K562 (cell line): Measurements from ENCODE around the gene LGALS14. TPM values are rescaled to one million over a fixed set of nuclear protein-coding genes. Genes with fewer than 3 reads are reported as not detected.

ENCODE experiments used
- ATAC-seq: fragments of 200-7000 bp; cut with Tn5 transposase; 3 replicates; pipeline ENCODE4 v1.9.1; 2020; ENCODE audit warnings: moderate library complexity
- BruUV-seq: library from RNA; stranded (reverse); fragments of 400-500 nt; replicated peaks from 2 replicates; lab custom pipeline; 2021; lab: Mats Ljungman, UMichigan
- CTCF ChIA-PET: fragments of 300-600 bp; formaldehyde crosslinking; extraction: SDS; loops from one replicate; lab custom pipeline; 2021; ENCODE audit warnings: low intra/inter-chr PET ratio; lab: Yijun Ruan, JAX
- POLR2A ChIA-PET: fragments of 300-600, 350-650 bp; sonication (Branson Sonifier 250); formaldehyde crosslinking; extraction: SDS; loops from one replicate; lab custom pipeline; 2021; ENCODE audit warnings: antibody characterized with exemption, inconsistent platforms; lab: Yijun Ruan, JAX
- DNase-seq, 4 experiments: peaks; one replicate each; pipeline versions ENCODE4 v3.0.0 to v3.0.0-alpha.2; 2011 to 2018; ENCODE audit warnings: low spot score in 3 of 4, mixed read lengths in 3 of 4; ENCODE audit errors: extremely low read depth in 1 of 4
- FAIRE-seq: peaks from 2 replicates; lab custom pipeline; 2011; peaks lifted over from hg19 to GRCh38; lab: Jason Lieb, UNC
- H2AFZ ChIP-seq: 2 replicates; pipeline ENCODE4 v1.6.0; 2011; ENCODE audit warnings: low read depth, low read length, control low read depth, inconsistent platforms
- H3K27ac ChIP-seq: fragments of 200-600 bp; 3 replicates; pipeline ENCODE4 v1.8.0; 2011; ENCODE audit warnings: low read depth, mild to moderate bottlenecking, control low read depth, inconsistent platforms, low read length, moderate library complexity, mixed read lengths; ENCODE audit errors: extremely low read depth
- H3K27me3 ChIP-seq, 2 experiments: fragments of 300-600 bp in 1 of 2; 2 replicates in 1 of 2; 3 replicates in 1 of 2; pipeline versions ENCODE4 v1.6.0 to v1.8.0; 2011; ENCODE audit warnings: inconsistent platforms in 2 of 2, low read length in 2 of 2, mild to moderate bottlenecking in 1 of 2, mixed read lengths in 1 of 2, moderate library complexity in 1 of 2; ENCODE audit not compliant: control insufficient read depth in 2 of 2, insufficient read depth in 2 of 2
- H3K36me3 ChIP-seq: fragments of 300-600 bp; 3 replicates; pipeline ENCODE4 v1.8.0; 2011; ENCODE audit warnings: mild to moderate bottlenecking, low read length, inconsistent platforms; ENCODE audit not compliant: control insufficient read depth, insufficient read depth
- H3K4me1 ChIP-seq, 2 experiments: fragments of 200-600 bp in 1 of 2; replicated peaks in 1 of 2; 2 replicates in 1 of 2; 3 replicates in 1 of 2; pipeline versions ENCODE4 v1.5.1 to v1.8.0; 2011; ENCODE audit warnings: inconsistent platforms in 2 of 2, low read length in 2 of 2, mild to moderate bottlenecking in 1 of 2, mixed read lengths in 1 of 2, moderate library complexity in 1 of 2; ENCODE audit not compliant: control insufficient read depth in 2 of 2, insufficient read depth in 2 of 2
- H3K4me2 ChIP-seq: 2 replicates; pipeline ENCODE4 v1.6.1; 2011; ENCODE audit warnings: low read length, control low read depth, inconsistent platforms, mixed read lengths; ENCODE audit not compliant: insufficient read depth
- H3K4me3 ChIP-seq: fragments of 200-600 bp; sonication (generic), shearing (Covaris generic); 2 replicates; pipeline ENCODE4 v1.5.1; 2016; ENCODE audit warnings: control low read depth, inconsistent platforms
- H3K79me2 ChIP-seq: fragments of 200-600 bp; 3 replicates; pipeline ENCODE4 v1.8.0; 2011; ENCODE audit warnings: low read length, inconsistent platforms; ENCODE audit not compliant: control insufficient read depth, insufficient read depth
- H3K9ac ChIP-seq, 2 experiments: 2 replicates each; pipeline versions ENCODE4 v1.6.0 to v1.6.1; 2011; ENCODE audit warnings: low read depth in 2 of 2, low read length in 2 of 2, control low read depth in 1 of 2, inconsistent platforms in 1 of 2, mild to moderate bottlenecking in 1 of 2, mixed read lengths in 1 of 2; ENCODE audit not compliant: insufficient read depth in 1 of 2
- H3K9me1 ChIP-seq: one replicate; pipeline ENCODE4 v1.6.0; 2011; ENCODE audit warnings: inconsistent platforms, mild to moderate bottlenecking, low read length, moderate library complexity; ENCODE audit not compliant: control insufficient read depth, insufficient read depth
- H3K9me3 ChIP-seq: replicated peaks from 2 replicates; pipeline ENCODE4 v1.5.1; 2011; ENCODE audit warnings: low read depth, low read length, inconsistent platforms; ENCODE audit not compliant: control insufficient read depth, insufficient read depth
- H4K20me1 ChIP-seq: replicated peaks from 2 replicates; pipeline ENCODE4 v1.6.1; 2011; ENCODE audit warnings: low read length, inconsistent platforms, mixed read lengths; ENCODE audit not compliant: control insufficient read depth, insufficient read depth
- FOXJ2 ChIP-seq: fragments of 200-800 bp; sonication (Bioruptor generic); IDR thresholded peaks from 2 replicates; pipeline ENCODE4 v1.6.1; 2016; ENCODE audit warnings: missing genetic modification characterization, missing compliant biosample characterization
- GABPB1 ChIP-seq: sonication (generic); formaldehyde crosslinking; IDR thresholded peaks from 2 replicates; pipeline ENCODE4 v1.8.0; 2022; ENCODE audit warnings: mild to moderate bottlenecking, missing genetic modification reagents
- GTF2F1 ChIP-seq: IDR thresholded peaks from 2 replicates; pipeline ENCODE4 v1.6.1; 2011; ENCODE audit warnings: low read depth, low read length, improper control_type of control experiment
- HDAC1 ChIP-seq, 2 experiments: fragments of 450-650 bp; IDR thresholded peaks; 2 replicates each; pipeline ENCODE4 v1.6.1; 2016 to 2017; ENCODE audit warnings: inconsistent platforms in 1 of 2, mild to moderate bottlenecking in 1 of 2, moderate library complexity in 1 of 2
- HNRNPLL ChIP-seq: fragments of 200-400 bp; formaldehyde crosslinking; IDR thresholded peaks from 2 replicates; pipeline ENCODE4 v1.6.1; 2017; ENCODE audit warnings: low read length, low read depth, mild to moderate bottlenecking; ENCODE audit not compliant: poor library complexity, severe bottlenecking
- ID3 ChIP-seq, 2 experiments: fragments of 250-450 bp in 1 of 2; fragments of 450-650 bp in 1 of 2; sonication (Bioruptor Pico) in 1 of 2; IDR thresholded peaks; 2 replicates each; pipeline versions ENCODE4 v1.6.1 to v1.8.0; 2016 to 2021; ENCODE audit warnings: mild to moderate bottlenecking in 2 of 2, moderate library complexity in 2 of 2, missing compliant biosample characterization in 1 of 2, missing genetic modification characterization in 1 of 2
- ILF3 ChIP-seq: fragments of 450-650 bp; IDR thresholded peaks from 2 replicates; pipeline ENCODE4 v1.6.1; 2018; ENCODE audit warnings: antibody characterized with exemption, mild to moderate bottlenecking, moderate library complexity, borderline replicate concordance
- KAT2B ChIP-seq: IDR thresholded peaks from one replicate; pipeline ENCODE4 v1.6.1; 2012; ENCODE audit warnings: low read depth, mild to moderate bottlenecking, control low read depth, inconsistent platforms, low read length, moderate library complexity
- KAT8 ChIP-seq: fragments of 450-650 bp; IDR thresholded peaks from 2 replicates; pipeline ENCODE4 v1.6.1; 2016; ENCODE audit warnings: low read depth, mild to moderate bottlenecking
- KLF13 ChIP-seq: fragments of 450-650 bp; IDR thresholded peaks from 2 replicates; pipeline ENCODE4 v1.6.1; 2016; ENCODE audit warnings: missing genetic modification characterization, low read depth, mild to moderate bottlenecking, missing compliant biosample characterization, moderate library complexity, borderline replicate concordance
- L3MBTL2 ChIP-seq: fragments of 450-650 bp; IDR thresholded peaks from 2 replicates; pipeline ENCODE4 v1.6.1; 2016; ENCODE audit warnings: mild to moderate bottlenecking, moderate library complexity
- MAFK ChIP-seq: IDR thresholded peaks from 2 replicates; pipeline ENCODE4 v1.6.1; 2011; ENCODE audit warnings: low read length, improper control_type of control experiment
- MCM3 ChIP-seq: fragments of 450-650 bp; IDR thresholded peaks from 2 replicates; pipeline ENCODE4 v1.6.1; 2016
- POLR2A ChIP-seq: fragments of 450-650 bp; conservative IDR thresholded peaks from 2 replicates; pipeline ENCODE4 v1.6.1; 2016
- SMAD1 ChIP-seq: fragments of 150-350 bp; IDR thresholded peaks from 2 replicates; pipeline ENCODE4 v1.6.1; 2014; ENCODE audit warnings: low read length, low read depth; ENCODE audit not compliant: partially characterized antibody
- TAF9B ChIP-seq: fragments of 450-650 bp; IDR thresholded peaks from 2 replicates; pipeline ENCODE4 v1.6.1; 2018; ENCODE audit warnings: mild to moderate bottlenecking; ENCODE audit not compliant: partially characterized antibody
- TGIF2 ChIP-seq: sonication (generic); formaldehyde crosslinking; IDR thresholded peaks from 2 replicates; pipeline ENCODE4 v1.8.1; 2022; ENCODE audit warnings: mild to moderate bottlenecking, missing genetic modification reagents, moderate library complexity
- ZNF239 ChIP-seq: fragments of 250-450 bp; sonication (Bioruptor Pico); IDR thresholded peaks from 2 replicates; pipeline ENCODE4 v1.4.0; 2020; ENCODE audit warnings: mild to moderate bottlenecking
- ZNF408 ChIP-seq: fragments of 250-450 bp; sonication (Bioruptor Pico); IDR thresholded peaks from 2 replicates; pipeline ENCODE4 v1.4.0; 2020; ENCODE audit warnings: low read depth, mild to moderate bottlenecking, moderate library complexity
- WGBS: fragments of 100-300 bp; shearing (Covaris generic); methylation state at CpG from one replicate; pipeline ENCODE4 v1.1.6; 2016; ENCODE audit warnings: low coverage, mixed read lengths; ENCODE audit not compliant: insufficient coverage; ENCODE audit errors: missing lambda C conversion rate; 5-methylcytosine and 5-hydroxymethylcytosine counted together
- in situ Hi-C: fragments of 300-500 bp; cut with MboI; formaldehyde crosslinking; loops from 4 replicates; pipeline ENCODE4 v1.15.0; 2018; ENCODE audit warnings: inconsistent platforms, mixed read lengths
- intact Hi-C: fragments of 100-400 bp; cut with micrococcal nuclease; formaldehyde crosslinking; loops from 2 replicates; pipeline ENCODE4 v1.14.2; 2022
- polyA plus RNA-seq, 8 experiments: library from polyadenylated mRNA; depleted of rRNA in 4 of 8; stranded (reverse) in 5 of 8; unstranded in 3 of 8; fragments of >200 nt; fragmentation: Nextera tagmentation in 2 of 8; fragmentation: Illumina TruSeq in 1 of 8; extraction: Ambion mirVana in 2 of 8; extraction: Trizol in 1 of 8; gene quantifications; 2 replicates each; pipeline versions ENCODE4 v1.2.1 to v1.2.3, GENCODE V29; 2011 to 2014; ENCODE audit warnings: inconsistent platforms in 1 of 8, missing spikeins in 1 of 8
- total RNA-seq, 7 experiments: library from RNA; depleted of rRNA in 6 of 7; stranded (reverse); fragments of >200 nt in 6 of 7; fragmentation: Illumina TruSeq in 2 of 7; extraction: Trizol in 2 of 7; gene quantifications; 2 replicates each; pipeline versions ENCODE4 v1.2.1 to v1.2.3, GENCODE V29; 2011 to 2021; ENCODE audit warnings: low replicate concordance in 1 of 7
- TF ChIP-seq, protein P1 (sequence below): fragments of 250-450 bp; sonication (Bioruptor Pico); IDR thresholded peaks from 2 replicates; pipeline ENCODE4 v1.6.1; 2021; ENCODE audit warnings: mild to moderate bottlenecking

The LGALS14 gene
- total and polyA plus RNA-seq, 9 of the 15 experiments (the other 6 are each of a cell fraction or from before 2014, with no cell fraction given): not detected

DNA sequence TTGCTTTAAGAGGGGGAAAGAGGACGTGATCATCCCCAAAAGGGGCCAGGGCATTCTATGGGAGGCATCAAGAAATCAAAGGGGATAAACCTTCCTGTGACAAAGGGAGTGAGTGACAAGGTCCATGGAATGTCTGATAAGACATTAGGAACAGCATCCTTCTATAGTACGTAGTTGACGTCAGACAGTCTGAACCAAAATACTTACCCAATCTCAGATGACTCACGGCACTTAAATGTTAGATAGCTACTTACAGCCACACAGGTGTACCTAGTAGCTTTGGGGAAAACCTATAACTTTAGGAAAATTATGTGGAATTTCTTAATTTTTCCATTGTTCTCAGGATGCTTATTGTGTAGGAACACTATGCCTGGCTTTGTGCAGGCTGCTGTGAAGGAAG lies 43.6 kb upstream of the LGALS14 start:
- in situ Hi-C loops: no loop called here
- H3K27me3 ChIP-seq: no peaks in the 10 kb centered on the region; a peak in 2 of 5 replicates
- POLR2A ChIA-PET: no interaction called here

GRCh38 chr19:39661565-39661964 lies 42.7 kb upstream of the LGALS14 start:
- Histone ChIP-seq H3K9ac (no peak overlapping the region), H3K27me3 (no peaks in the 10 kb centered on the region; a peak in 2 of 5 replicates), H3K27ac (no peak overlapping the region), H3K9me3 (no peaks in the 10 kb centered on the region), H3K9me1 (no peaks in the 10 kb centered on the region), H3K4me3 (no peak overlapping the region), H4K20me1 (no peaks in the 10 kb centered on the region), H2AFZ (no peak overlapping the region), H3K4me1 (no peaks in the 10 kb centered on the region), H3K4me2 (no peak overlapping the region), H3K79me2 (no peaks in the 10 kb centered on the region), H3K36me3 (no peaks in the 10 kb centered on the region)
- ChIA-PET POLR2A (no interaction called here), CTCF (no interaction called here)
- no peak for FAIRE-seq
- DNase-seq: no peak
- TF ChIP-seq KLF13 (tag) (no peak), ZNF408 (no peak), HNRNPLL (no peak), MCM3 (no peak), KAT2B (no peak), GABPB1 (CRISPR knock-in tag) (no peak), ZNF239 (CRISPR knock-in tag) (no peak), SMAD1 (no peak), GTF2F1 (no peak), HDAC1 (IDR thresholded peaks at IDR 0.05) (no peak), ID3 (CRISPR knock-in tag; IDR thresholded peaks at IDR 0.05) (no peak), ID3 (tag; IDR thresholded peaks at IDR 0.05) (no peak), L3MBTL2 (no peak)
- TF ChIP-seq, protein P1, sequence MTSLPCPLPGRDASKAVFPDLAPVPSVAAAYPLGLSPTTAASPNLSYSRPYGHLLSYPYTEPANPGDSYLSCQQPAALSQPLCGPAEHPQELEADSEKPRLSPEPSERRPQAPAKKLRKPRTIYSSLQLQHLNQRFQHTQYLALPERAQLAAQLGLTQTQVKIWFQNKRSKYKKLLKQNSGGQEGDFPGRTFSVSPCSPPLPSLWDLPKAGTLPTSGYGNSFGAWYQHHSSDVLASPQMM: no peak
- intact Hi-C loops (no loop called here), in situ Hi-C loops (no loop called here)
- no peak for ATAC-seq
- BruUV-seq: no TSS peak

More for the DNA sequence above, 43.6 kb upstream of the LGALS14 start:
- DNase-seq: no peak
- H3K27ac ChIP-seq: no peak overlapping the region
- no peak for FAIRE-seq
- no peaks in the 10 kb centered on the region for H3K79me2 ChIP-seq
- H3K4me1 ChIP-seq: no peaks in the 10 kb centered on the region
- CTCF ChIA-PET: no interaction called here
- BruUV-seq: no TSS peak
- no peak for ATAC-seq
- TF ChIP-seq ILF3 (no peak), FOXJ2 (no peak), MAFK (no peak), TAF9B (no peak), POLR2A (no peak), TGIF2 (CRISPR knock-in tag) (no peak), KAT8 (no peak)
- no peak overlapping the region for H3K9ac ChIP-seq
- H3K4me2 ChIP-seq: no peak overlapping the region
- no peaks in the 10 kb centered on the region for H3K9me3 ChIP-seq
- no peaks in the 10 kb centered on the region for H3K36me3 ChIP-seq
- H4K20me1 ChIP-seq: no peaks in the 10 kb centered on the region
- WGBS: 1% methylated on average over 4 of the region's 4 CpGs
- no peak overlapping the region for H3K4me3 ChIP-seq
- no peak overlapping the region for H2AFZ ChIP-seq
- intact Hi-C loops: no loop called here
- no peaks in the 10 kb centered on the region for H3K9me1 ChIP-seq
